Calu3 (cell line): ENCODE data around the gene ZBTB2. TPM values are rescaled to one million over a fixed set of nuclear protein-coding genes. Genes with fewer than 3 reads are reported as not detected.

Experiments
- BruUV-seq: library from RNA; stranded (reverse); fragments of 400-500 nt; replicated peaks from 2 replicates; lab custom pipeline; 2021; lab: Mats Ljungman, UMichigan
- CTCF ChIA-PET: fragments of 300-600 bp; sonication (Branson Sonifier 250); formaldehyde crosslinking; loops from one replicate; lab custom pipeline; 2022; ENCODE audit warnings: antibody characterized with exemption; lab: Charles Lee
- DNase-seq: peaks from one replicate; pipeline ENCODE4 v3.0.0; 2022
- H3K27ac Mint-ChIP-seq: one replicate; pipeline ENCODE4 v1.8.0; 2022; ENCODE audit warnings: mixed read lengths; ENCODE audit not compliant: unreplicated experiment
- H3K27me3 Mint-ChIP-seq: one replicate; pipeline ENCODE4 v1.8.0; 2022; ENCODE audit warnings: mixed read lengths; ENCODE audit not compliant: unreplicated experiment
- H3K36me3 Mint-ChIP-seq: one replicate; pipeline ENCODE4 v1.8.0; 2022; ENCODE audit warnings: mild to moderate bottlenecking, moderate library complexity, mixed read lengths; ENCODE audit not compliant: insufficient read depth, unreplicated experiment
- H3K4me1 Mint-ChIP-seq: one replicate; pipeline ENCODE4 v1.8.0; 2022; ENCODE audit warnings: mild to moderate bottlenecking, low read depth, mixed read lengths; ENCODE audit not compliant: unreplicated experiment
- H3K4me3 Mint-ChIP-seq: one replicate; pipeline ENCODE4 v1.8.0; 2022; ENCODE audit warnings: mild to moderate bottlenecking, low read depth, moderate library complexity, mixed read lengths; ENCODE audit not compliant: unreplicated experiment
- H3K9me3 Mint-ChIP-seq: one replicate; pipeline ENCODE4 v1.8.0; 2022; ENCODE audit warnings: low read depth, mixed read lengths; ENCODE audit not compliant: unreplicated experiment
- intact Hi-C: fragments of 100-400 bp; cut with micrococcal nuclease; formaldehyde crosslinking; loops from one replicate; pipeline ENCODE4 v1.10.0; 2022; ENCODE audit not compliant: unreplicated experiment
- total RNA-seq: library from RNA; stranded (reverse); gene quantifications from 2 replicates; pipeline ENCODE4 v1.2.3, GENCODE V29; 2022
- TF ChIP-seq, protein P1 (sequence below): fragments of 200-600 bp; IDR thresholded peaks from one replicate; pipeline ENCODE4 v1.8.0; 2022; ENCODE audit warnings: antibody characterized with exemption; ENCODE audit not compliant: unreplicated experiment

Gene ZBTB2
- total RNA-seq, 1 experiment from 2014 or later = 15.7 TPM

DNA sequence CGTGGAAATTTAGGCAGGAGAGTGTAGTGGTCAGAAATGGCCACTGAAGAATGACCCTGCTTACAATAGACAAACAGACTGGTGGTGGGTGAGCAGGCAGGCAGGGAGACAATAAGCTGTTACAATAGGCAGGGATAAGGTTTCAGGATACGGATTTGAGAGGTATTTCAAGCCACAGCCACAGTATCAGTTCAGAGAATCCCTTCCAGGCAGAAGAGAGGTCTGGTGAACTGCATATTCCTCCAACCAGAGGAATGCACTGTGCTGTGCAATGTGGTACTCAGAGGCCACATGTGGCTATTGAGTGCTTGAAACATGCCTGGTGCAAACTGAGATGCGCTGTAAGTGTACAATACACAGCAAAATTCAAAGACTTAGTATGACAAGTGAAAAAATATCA lies 40.0 kb upstream of the ZBTB2 start:
- Mint-ChIP-seq H3K4me3 (no peak overlapping the region), H3K9me3 (no peaks in the 10 kb centered on the region), H3K4me1 (no peaks in the 10 kb centered on the region), H3K36me3 (peaks cover 22% of the 10 kb centered on the region), H3K27me3 (no peaks in the 10 kb centered on the region), H3K27ac (no peak overlapping the region)
- no TSS peak for BruUV-seq
- CTCF ChIA-PET = no interaction called here
- no peak for DNase-seq
- TF ChIP-seq, protein P1, sequence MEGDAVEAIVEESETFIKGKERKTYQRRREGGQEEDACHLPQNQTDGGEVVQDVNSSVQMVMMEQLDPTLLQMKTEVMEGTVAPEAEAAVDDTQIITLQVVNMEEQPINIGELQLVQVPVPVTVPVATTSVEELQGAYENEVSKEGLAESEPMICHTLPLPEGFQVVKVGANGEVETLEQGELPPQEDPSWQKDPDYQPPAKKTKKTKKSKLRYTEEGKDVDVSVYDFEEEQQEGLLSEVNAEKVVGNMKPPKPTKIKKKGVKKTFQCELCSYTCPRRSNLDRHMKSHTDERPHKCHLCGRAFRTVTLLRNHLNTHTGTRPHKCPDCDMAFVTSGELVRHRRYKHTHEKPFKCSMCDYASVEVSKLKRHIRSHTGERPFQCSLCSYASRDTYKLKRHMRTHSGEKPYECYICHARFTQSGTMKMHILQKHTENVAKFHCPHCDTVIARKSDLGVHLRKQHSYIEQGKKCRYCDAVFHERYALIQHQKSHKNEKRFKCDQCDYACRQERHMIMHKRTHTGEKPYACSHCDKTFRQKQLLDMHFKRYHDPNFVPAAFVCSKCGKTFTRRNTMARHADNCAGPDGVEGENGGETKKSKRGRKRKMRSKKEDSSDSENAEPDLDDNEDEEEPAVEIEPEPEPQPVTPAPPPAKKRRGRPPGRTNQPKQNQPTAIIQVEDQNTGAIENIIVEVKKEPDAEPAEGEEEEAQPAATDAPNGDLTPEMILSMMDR = no peak
- intact Hi-C loops = no loop called here

DNA sequence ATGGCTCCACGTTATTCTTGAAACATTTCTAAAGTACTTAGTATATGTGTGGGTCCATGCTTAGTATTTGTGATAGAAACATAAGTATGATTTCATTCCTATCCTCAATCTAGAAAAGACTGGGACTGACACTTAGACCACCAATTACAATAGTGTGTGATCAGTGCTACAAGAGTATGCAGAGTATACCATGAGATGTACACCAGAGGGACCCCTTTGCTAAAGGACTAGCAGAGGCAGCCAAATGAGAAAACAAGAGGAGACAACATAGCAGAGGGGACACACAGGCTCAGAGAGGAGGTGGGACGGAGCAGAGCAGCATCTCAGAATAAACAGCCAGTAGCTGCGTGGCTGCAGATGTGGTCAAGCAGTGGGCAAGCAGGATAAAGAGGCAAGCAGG lies 39.5 kb upstream of the ZBTB2 start:
- BruUV-seq = no TSS peak
- Mint-ChIP-seq H3K4me3 (no peak overlapping the region), H3K4me1 (no peaks in the 10 kb centered on the region), H3K27me3 (no peaks in the 10 kb centered on the region), H3K36me3 (peaks cover 27% of the 10 kb centered on the region), H3K27ac (no peak overlapping the region), H3K9me3 (no peaks in the 10 kb centered on the region)
- no peak for DNase-seq
- TF ChIP-seq, protein P1 = no peak
- intact Hi-C loops = no loop called here
- CTCF ChIA-PET = no interaction called here

DNA sequence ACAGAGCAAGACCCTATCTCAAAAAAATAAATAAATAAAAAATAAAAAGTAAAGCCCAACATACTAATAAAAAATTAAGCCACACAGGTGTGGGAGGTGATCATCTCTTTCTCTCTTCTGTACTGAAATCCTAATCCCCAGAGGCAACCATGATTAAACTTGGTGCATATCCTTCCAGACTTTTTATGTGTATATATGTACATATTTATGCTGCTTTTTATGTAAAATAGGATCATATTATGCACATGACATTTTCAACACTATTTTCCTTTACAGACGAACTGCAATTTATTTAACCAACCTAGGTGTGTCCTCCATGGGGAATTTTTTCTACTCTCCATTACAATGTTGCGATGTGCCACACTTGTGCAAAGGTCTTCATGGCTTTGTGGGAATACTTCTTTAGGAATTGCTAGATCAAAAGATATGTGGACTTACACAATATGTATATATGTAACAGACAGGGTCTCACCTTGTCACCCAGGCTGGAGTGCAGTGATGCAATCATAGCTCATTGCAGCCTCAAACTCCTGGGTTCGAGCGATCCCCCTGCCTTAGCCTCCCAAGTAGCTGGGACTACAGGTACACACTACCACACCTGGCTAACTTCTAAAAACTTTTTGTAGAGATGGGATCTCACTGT lies 36.9 kb upstream of the ZBTB2 start:
- Mint-ChIP-seq H3K27me3 (no peaks in the 10 kb centered on the region), H3K4me1 (no peaks in the 10 kb centered on the region), H3K9me3 (no peaks in the 10 kb centered on the region), H3K4me3 (no peak overlapping the region), H3K36me3 (peaks cover 30% of the 10 kb centered on the region), H3K27ac (no peak overlapping the region)
- no peak for DNase-seq
- intact Hi-C loops = no loop called here
- TF ChIP-seq, protein P1 = no peak
- no TSS peak for BruUV-seq
- CTCF ChIA-PET = no interaction called here

DNA sequence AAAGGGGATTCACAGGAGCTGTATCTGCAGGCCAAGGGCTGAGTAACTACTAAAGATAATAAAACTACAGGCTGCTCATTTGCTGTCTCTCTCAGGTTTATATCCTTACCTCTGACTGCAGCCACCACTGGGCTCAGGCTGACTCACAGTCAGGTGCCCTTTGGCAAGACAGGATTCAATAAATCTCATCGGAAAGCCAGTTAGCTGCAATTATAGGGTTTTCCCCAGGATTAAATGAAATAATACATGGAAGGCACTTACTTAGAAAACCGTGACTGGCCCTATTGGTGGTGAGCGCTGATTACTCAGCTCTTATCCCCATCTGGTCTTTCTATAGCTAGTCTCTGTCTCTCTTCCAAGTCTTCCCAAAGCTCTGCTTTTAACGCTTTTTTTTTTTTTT lies 34.2 kb upstream of the ZBTB2 start:
- intact Hi-C loops = no loop called here
- Mint-ChIP-seq H3K27ac (no peak overlapping the region), H3K4me3 (no peak overlapping the region), H3K9me3 (no peaks in the 10 kb centered on the region), H3K36me3 (peaks cover 17% of the 10 kb centered on the region), H3K27me3 (no peaks in the 10 kb centered on the region), H3K4me1 (no peaks in the 10 kb centered on the region)
- TF ChIP-seq, protein P1 = no peak
- DNase-seq = no peak
- BruUV-seq = no TSS peak
- CTCF ChIA-PET = no interaction called here
